GM19324 (cell line): ENCODE results near the gene C10orf143.
"Not testable (repeated sequence)": the region's sequence is repeated elsewhere in the genome, so short reads cannot be mapped to it uniquely, and the experiment has no call there.

Experiments used
- ATAC-seq: cut with Tn5 transposase; IDR thresholded peaks from one replicate; pipeline ENCODE4 v1.9.1; 2021; ENCODE audit warnings: mild to moderate bottlenecking, moderate library complexity; ENCODE audit not compliant: unreplicated experiment, low FRiP score

The C10orf143 gene

GRCh38 chr10:130038611-130039109 is 72.0 kb downstream of the C10orf143 start:
- ATAC-seq = no peak

GRCh38 chr10:130038019-130038555 is 72.5 kb downstream of the C10orf143 start:
- ATAC-seq = no peak

GRCh38 chr10:130037169-130037661 is 73.4 kb downstream of the C10orf143 start:
- ATAC-seq = no peak

- no peak for ATAC-seq
These were observed 74.1 kb downstream of the C10orf143 start for GRCh38 chr10:130036296-130037065.

- no peak for ATAC-seq
These were observed 81.4 kb downstream of the C10orf143 start for GRCh38 chr10:130029209-130029608.

- ATAC-seq = no peak
These were observed 82.2 kb downstream of the C10orf143 start for GRCh38 chr10:130028465-130028819.

- no peak for ATAC-seq
These were observed 82.7 kb downstream of the C10orf143 start for GRCh38 chr10:130027716-130028464.

GRCh38 chr10:130026670-130027456 is 83.8 kb downstream of the C10orf143 start:
- ATAC-seq = no peak

GRCh38 chr10:130025811-130026485 is 84.7 kb downstream of the C10orf143 start:
- ATAC-seq = no peak

GRCh38 chr10:130025326-130025725 is 85.3 kb downstream of the C10orf143 start:
- no peak for ATAC-seq

GRCh38 chr10:130024779-130025325 is 85.8 kb downstream of the C10orf143 start:
- ATAC-seq = no peak

- not testable (repeated sequence) for ATAC-seq
These were observed 86.3 kb downstream of the C10orf143 start for GRCh38 chr10:130024326-130024725.

GRCh38 chr10:130023454-130024230 is 87.0 kb downstream of the C10orf143 start:
- ATAC-seq = no peak

- ATAC-seq = no peak
These were observed 87.9 kb downstream of the C10orf143 start for GRCh38 chr10:130022511-130023299.

GRCh38 chr10:130022086-130022485 is 88.5 kb downstream of the C10orf143 start:
- ATAC-seq = no peak

GRCh38 chr10:130021383-130021950 is 89.2 kb downstream of the C10orf143 start:
- ATAC-seq = no peak

GRCh38 chr10:130020651-130021382 is 89.8 kb downstream of the C10orf143 start:
- ATAC-seq = no peak
